Fibroblast of pulmonary artery (primary cell): ENCODE data around the gene SLC12A3.

Experiments used
- DNase-seq: peaks from one replicate; pipeline ENCODE4 v3.0.0-alpha.2; 2010; ENCODE audit warnings: low read depth
- H3K4me3 ChIP-seq: replicated peaks from 2 replicates; pipeline ENCODE4 v1.5.1; 2011; ENCODE audit warnings: low read depth, mild to moderate bottlenecking, control low read depth, low read length, moderate library complexity
- TF ChIP-seq, protein P1 (sequence below): IDR thresholded peaks from 2 replicates; pipeline ENCODE4 v1.5.1; 2011; ENCODE audit warnings: mild to moderate bottlenecking, control low read depth, low read length, inconsistent platforms; ENCODE audit errors: missing control alignments

Gene SLC12A3

DNA sequence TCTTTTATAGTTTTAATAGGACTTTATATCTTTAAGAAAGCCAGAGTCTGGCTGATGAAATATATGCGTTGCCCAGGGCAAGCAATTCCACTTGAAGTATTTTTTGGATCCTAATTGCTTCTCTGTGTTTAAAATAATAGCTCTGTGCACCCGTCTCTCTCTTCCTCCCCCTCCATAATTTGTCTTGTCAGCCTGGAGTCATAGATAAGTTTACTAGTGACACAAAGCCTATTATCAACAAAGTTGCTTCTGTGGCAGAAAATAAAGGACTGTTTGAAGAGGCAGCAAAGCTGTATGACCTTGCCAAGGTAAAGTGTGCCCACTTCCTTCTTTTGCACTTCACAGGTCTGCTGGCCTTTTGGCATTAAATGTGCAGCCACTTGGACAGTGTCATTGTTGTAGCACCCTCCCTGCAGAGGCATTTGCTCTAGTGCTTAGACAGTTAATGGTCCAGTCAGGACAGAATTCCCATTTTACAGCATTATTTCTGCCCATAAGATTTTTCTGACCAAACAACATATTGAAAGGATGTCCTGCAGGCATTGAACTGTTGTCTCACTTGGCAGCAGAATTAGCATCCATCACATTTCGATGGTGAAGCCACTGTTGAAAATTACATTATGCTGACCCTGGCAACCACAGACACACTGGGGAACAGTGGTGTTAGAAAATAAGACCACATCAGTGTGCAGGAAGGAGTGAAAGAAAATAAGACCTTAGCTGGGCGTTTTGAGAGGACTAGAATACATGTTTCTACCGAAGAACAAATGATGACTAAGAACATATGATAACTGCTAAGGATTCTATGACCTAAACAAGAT, 28.4 kb upstream of the SLC12A3 start:
- no peak for DNase-seq
- TF ChIP-seq, protein P1, sequence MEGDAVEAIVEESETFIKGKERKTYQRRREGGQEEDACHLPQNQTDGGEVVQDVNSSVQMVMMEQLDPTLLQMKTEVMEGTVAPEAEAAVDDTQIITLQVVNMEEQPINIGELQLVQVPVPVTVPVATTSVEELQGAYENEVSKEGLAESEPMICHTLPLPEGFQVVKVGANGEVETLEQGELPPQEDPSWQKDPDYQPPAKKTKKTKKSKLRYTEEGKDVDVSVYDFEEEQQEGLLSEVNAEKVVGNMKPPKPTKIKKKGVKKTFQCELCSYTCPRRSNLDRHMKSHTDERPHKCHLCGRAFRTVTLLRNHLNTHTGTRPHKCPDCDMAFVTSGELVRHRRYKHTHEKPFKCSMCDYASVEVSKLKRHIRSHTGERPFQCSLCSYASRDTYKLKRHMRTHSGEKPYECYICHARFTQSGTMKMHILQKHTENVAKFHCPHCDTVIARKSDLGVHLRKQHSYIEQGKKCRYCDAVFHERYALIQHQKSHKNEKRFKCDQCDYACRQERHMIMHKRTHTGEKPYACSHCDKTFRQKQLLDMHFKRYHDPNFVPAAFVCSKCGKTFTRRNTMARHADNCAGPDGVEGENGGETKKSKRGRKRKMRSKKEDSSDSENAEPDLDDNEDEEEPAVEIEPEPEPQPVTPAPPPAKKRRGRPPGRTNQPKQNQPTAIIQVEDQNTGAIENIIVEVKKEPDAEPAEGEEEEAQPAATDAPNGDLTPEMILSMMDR: no peak

DNA sequence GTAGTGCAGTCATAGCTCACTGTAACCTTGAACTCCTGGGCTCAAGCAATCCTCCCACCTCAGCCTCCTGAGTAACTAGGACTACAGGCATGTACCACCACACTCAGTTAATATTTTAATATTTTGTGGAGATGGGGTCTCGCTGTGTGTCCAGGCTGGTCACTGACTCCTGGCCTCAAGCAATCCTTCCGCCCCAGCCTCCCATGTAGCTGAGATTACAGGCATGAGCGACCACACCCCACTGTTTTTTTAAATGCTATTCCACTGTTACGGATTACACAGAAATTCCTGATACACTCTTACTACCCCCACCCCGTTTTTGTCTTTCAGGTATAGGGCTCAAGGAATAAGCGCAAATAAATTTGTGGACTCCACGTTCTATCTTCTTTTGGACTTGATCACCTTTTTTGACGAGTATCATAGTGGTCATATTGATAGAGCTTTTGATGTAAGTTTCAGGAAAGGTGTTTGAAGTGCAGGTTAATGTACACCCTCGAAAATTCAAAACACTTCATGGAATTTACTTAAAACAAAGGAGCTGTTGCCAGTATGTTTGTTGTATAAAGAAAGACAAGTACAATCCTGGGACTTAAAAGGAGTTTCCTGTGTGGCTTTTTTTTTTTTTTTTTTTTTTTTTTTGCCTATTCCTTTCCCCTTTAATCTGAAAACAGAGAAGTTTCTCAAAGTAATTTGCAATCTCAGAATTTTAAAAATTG, 26.2 kb upstream of the SLC12A3 start:
- H3K4me3 ChIP-seq: no peak overlapping the region
- no peak for DNase-seq
- TF ChIP-seq, protein P1: no peak

More for the DNA sequence above, 28.4 kb upstream of the SLC12A3 start:
- H3K4me3 ChIP-seq: no peak overlapping the region

DNA sequence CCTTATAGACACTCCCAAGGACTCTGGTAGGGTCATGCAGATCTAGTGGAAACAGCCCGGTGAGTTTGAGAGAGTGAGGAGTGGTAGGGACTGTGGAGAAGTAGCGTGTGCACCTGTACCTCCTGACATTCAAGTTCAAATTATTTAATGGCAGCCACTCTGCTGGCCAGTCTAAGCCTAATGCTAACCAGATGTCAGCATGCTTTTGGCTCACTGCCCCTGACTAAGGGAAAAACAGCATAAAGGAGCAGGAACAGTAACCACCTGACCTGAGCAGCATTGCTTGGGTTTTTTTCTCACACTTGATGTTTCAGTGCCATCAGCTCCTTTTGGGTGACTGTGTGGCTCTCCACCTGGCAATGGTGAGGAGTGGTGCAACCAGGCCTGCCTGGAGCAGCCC, 23.8 kb upstream of the SLC12A3 start:
- no peak overlapping the region for H3K4me3 ChIP-seq
- peak; percentile 22 for DNase-seq

DNA sequence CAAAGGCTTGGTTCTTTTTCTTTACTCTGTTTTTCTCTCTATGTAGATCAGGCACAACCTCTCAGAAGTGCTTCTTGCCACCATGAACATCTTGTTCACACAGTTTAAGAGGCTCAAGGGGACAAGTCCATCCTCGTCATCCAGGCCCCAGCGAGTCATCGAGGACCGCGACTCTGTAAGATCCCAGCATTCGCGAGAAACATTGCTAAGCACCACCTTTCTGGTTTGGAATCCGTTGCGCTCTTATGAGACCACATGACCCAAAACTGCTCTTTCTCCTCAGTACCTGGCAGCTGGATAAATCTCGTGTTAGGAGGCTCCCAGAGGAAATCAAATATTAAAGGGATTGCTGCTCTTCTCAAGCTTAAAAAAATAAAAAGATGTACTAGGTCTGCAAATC, 23.3 kb upstream of the SLC12A3 start:
- no peak overlapping the region for H3K4me3 ChIP-seq
- TF ChIP-seq, protein P1: no peak
- DNase-seq: no peak

More for the DNA sequence above, 23.8 kb upstream of the SLC12A3 start:
- TF ChIP-seq, protein P1: no peak

DNA sequence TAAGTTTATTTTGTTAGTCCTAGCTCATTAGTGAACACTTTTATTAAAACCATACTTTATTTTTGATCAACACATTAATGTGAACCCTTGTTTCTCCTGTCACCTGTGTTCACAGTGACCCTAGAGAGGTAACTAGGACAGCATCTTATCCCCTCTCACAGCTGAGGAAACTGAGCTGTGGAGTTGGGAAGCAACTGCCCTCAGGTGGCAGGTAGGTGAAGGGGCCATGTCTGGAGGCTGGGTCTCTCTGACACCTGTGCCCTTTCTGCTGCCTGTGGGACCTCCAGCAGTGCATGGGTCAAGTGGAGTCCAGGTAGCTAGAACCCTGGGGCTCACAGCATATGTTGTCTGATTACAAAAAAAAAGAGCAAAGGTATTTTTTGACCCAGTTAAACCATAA, 22.9 kb upstream of the SLC12A3 start:
- H3K4me3 ChIP-seq: no peak overlapping the region
- no peak for DNase-seq
- TF ChIP-seq, protein P1: no peak

DNA sequence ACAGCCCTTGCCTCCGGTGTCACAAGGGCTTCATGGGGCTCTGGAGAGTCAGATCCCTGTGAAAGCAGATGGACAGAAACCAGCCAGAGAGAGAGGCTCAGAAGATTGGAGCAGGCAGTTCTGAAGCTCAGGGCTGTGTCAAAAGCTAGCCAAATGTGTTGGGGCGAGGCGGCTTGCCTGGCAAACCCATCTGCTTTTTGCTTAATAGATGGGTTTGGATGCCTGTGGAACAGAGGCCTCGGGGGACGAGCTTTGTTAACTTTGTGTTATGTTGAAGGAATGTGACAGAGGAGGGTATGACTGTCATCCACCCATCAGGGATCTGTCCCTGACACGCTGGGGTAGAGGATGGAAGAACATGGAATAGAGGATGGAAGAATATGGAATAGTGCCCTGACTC, 21.0 kb upstream of the SLC12A3 start:
- TF ChIP-seq, protein P1: no peak
- no peak overlapping the region for H3K4me3 ChIP-seq
- no peak for DNase-seq
